ENCODE results near the gene ZYX.

DNA sequence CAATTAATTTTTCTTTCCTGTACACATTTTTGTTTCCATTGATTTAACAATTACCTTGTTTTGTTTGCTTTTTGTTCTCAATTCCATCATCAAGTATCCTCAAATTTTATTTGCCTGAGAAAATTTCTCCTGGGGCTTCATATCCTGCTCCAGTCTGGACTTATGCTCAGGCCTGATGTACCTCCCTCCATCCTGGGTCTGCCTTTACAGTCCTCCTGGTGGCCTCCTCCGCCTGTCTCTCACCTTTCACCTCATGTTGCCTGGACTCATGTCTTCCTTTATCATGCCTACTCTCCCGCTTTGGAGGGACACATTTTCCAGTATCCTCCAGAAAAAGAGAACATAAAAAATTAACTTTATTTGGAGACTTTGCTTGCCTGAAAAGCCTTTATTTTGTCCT lies 50.0 kb downstream of the ZYX start:
- TF ChIP-seq, protein P1, sequence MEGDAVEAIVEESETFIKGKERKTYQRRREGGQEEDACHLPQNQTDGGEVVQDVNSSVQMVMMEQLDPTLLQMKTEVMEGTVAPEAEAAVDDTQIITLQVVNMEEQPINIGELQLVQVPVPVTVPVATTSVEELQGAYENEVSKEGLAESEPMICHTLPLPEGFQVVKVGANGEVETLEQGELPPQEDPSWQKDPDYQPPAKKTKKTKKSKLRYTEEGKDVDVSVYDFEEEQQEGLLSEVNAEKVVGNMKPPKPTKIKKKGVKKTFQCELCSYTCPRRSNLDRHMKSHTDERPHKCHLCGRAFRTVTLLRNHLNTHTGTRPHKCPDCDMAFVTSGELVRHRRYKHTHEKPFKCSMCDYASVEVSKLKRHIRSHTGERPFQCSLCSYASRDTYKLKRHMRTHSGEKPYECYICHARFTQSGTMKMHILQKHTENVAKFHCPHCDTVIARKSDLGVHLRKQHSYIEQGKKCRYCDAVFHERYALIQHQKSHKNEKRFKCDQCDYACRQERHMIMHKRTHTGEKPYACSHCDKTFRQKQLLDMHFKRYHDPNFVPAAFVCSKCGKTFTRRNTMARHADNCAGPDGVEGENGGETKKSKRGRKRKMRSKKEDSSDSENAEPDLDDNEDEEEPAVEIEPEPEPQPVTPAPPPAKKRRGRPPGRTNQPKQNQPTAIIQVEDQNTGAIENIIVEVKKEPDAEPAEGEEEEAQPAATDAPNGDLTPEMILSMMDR (IDR thresholded peaks at IDR 0.05; ENCODE audit: poor library complexity, severe bottlenecking) = no peak
- TF ChIP-seq POLR2AphosphoS5 (IDR thresholded peaks at IDR 0.05) (no peak), TAF1 (IDR thresholded peaks at IDR 0.05; ENCODE audit: low read depth) (no peak), RAD21 (conservative IDR thresholded peaks at IDR 0.05) (no peak)
